ENCODE data around the gene OTOG.

Gene OTOG

GRCh38 chr11:17593466-17594245, 46.6 kb downstream of the OTOG start:
- Mint-ChIP-seq H3K36me3 (ENCODE audit: low read depth) (peaks cover 34% of the 10 kb centered on the region), H3K4me1 (no peaks in the 10 kb centered on the region), H3K27me3 (ENCODE audit: low read depth, poor library complexity) (peaks cover 51% of the 10 kb centered on the region), H3K4me3 (no peak overlapping the region), H3K9me3 (peaks cover 30% of the 10 kb centered on the region), H3K27ac (no peak overlapping the region)
- no peak for TF ChIP-seq CTCF (IDR thresholded peaks at IDR 0.05)
- no peak for DNase-seq

GRCh38 chr11:17594686-17595192, 47.7 kb downstream of the OTOG start:
- Mint-ChIP-seq H3K36me3 (ENCODE audit: low read depth) (peaks cover 34% of the 10 kb centered on the region), H3K9me3 (peaks cover 30% of the 10 kb centered on the region), H3K27me3 (ENCODE audit: low read depth, poor library complexity) (peaks cover 59% of the 10 kb centered on the region), H3K27ac (no peak overlapping the region), H3K4me1 (peaks cover 8% of the 10 kb centered on the region), H3K4me3 (no peak overlapping the region)
- DNase-seq, result no peak
- no peak for TF ChIP-seq CTCF (IDR thresholded peaks at IDR 0.05)

GRCh38 chr11:17595526-17596309, 48.7 kb downstream of the OTOG start:
- peaks cover 18% of the 10 kb centered on the region for H3K4me1 Mint-ChIP-seq
- TF ChIP-seq CTCF (IDR thresholded peaks at IDR 0.05), result no peak
- no peak for DNase-seq
- peaks cover 30% of the 10 kb centered on the region for H3K9me3 Mint-ChIP-seq
- H3K27ac Mint-ChIP-seq, result peak overlapping the region; percentile 32
- no peak overlapping the region for H3K4me3 Mint-ChIP-seq
- H3K36me3 Mint-ChIP-seq (ENCODE audit: low read depth), result peaks cover 34% of the 10 kb centered on the region
- H3K27me3 Mint-ChIP-seq (ENCODE audit: low read depth, poor library complexity), result peaks cover 63% of the 10 kb centered on the region

GRCh38 chr11:17596310-17596669, 49.2 kb downstream of the OTOG start:
- Mint-ChIP-seq H3K9me3 (peaks cover 30% of the 10 kb centered on the region), H3K27ac (peak overlapping the region; percentile 32), H3K27me3 (ENCODE audit: low read depth, poor library complexity) (peaks cover 67% of the 10 kb centered on the region), H3K4me3 (no peak overlapping the region), H3K36me3 (ENCODE audit: low read depth) (peaks cover 34% of the 10 kb centered on the region), H3K4me1 (peaks cover 23% of the 10 kb centered on the region)
- no peak for TF ChIP-seq CTCF (IDR thresholded peaks at IDR 0.05)
- DNase-seq, result no peak

GRCh38 chr11:17596711-17597110, 49.7 kb downstream of the OTOG start:
- TF ChIP-seq CTCF (IDR thresholded peaks at IDR 0.05), result no peak
- H3K27ac Mint-ChIP-seq, result no peak overlapping the region
- no peak for DNase-seq
- peaks cover 68% of the 10 kb centered on the region for H3K27me3 Mint-ChIP-seq (ENCODE audit: low read depth, poor library complexity)
- peaks cover 33% of the 10 kb centered on the region for H3K36me3 Mint-ChIP-seq (ENCODE audit: low read depth)
- H3K4me3 Mint-ChIP-seq, result no peak overlapping the region
- H3K9me3 Mint-ChIP-seq, result peaks cover 29% of the 10 kb centered on the region
- H3K4me1 Mint-ChIP-seq, result peaks cover 27% of the 10 kb centered on the region

Data from nephron progenitor cell (in vitro differentiated cells).